ENCODE data around the gene ZBED2.

GRCh38 chr3:111610612-111611054 lies 15.5 kb upstream of the ZBED2 start:
- TF ChIP-seq ZNF274 (IDR thresholded peaks at IDR 0.05; ENCODE audit: borderline replicate concordance, extremely low read depth, low read length) (no peak), CTCF (IDR thresholded peaks at IDR 0.05; ENCODE audit: control extremely low read depth in 1 of 3, insufficient read depth in 1 of 3, low read depth in 1 of 3, low read length in 3 of 3) (no peak), SP2 (IDR thresholded peaks at IDR 0.05; ENCODE audit: low read length) (no peak), PHF8 (conservative IDR thresholded peaks at IDR 0.05; ENCODE audit: low read depth, low read length) (no peak), POLR2AphosphoS5 (IDR thresholded peaks at IDR 0.05; ENCODE audit: low read depth, low read length) (no peak), JUN (IDR thresholded peaks at IDR 0.05; ENCODE audit: low read depth, low read length) (no peak), E2F6 (IDR thresholded peaks at IDR 0.05) (no peak), JUND (IDR thresholded peaks at IDR 0.05; ENCODE audit: low read length) (no peak), RBBP5 (IDR thresholded peaks at IDR 0.05; ENCODE audit: borderline replicate concordance, low read depth, low read length) (no peak), USF2 (IDR thresholded peaks at IDR 0.05; ENCODE audit: low read length) (no peak), SAP30 (IDR thresholded peaks at IDR 0.05; ENCODE audit: insufficient read depth, insufficient replicate concordance, low read length) (no peak), MAX (IDR thresholded peaks at IDR 0.05) (no peak), CEBPB (IDR thresholded peaks at IDR 0.05; ENCODE audit: low read depth, low read length) (no peak)

All from H1 (cell line).